T-cell (primary cell): ENCODE data around the gene RIN2. TPM values are rescaled to one million over a fixed set of nuclear protein-coding genes. Genes with fewer than 3 reads are reported as not detected.

Experiments
- ATAC-seq, 4 experiments: fragments of 200-7000 bp in 3 of 4; fragments of 150-1000 bp in 1 of 4; cut with Tn5 transposase; replicated peaks in 1 of 4; 1 replicate in 3 of 4; 2 replicates in 1 of 4; pipeline ENCODE4 v1.10.0; 2021; ENCODE audit warnings: moderate library complexity in 3 of 4, mild to moderate bottlenecking in 2 of 4, moderate number of reproducible peaks in 1 of 4
- CTCF ChIA-PET, 2 donors: fragments of 300-600 bp; sonication (Branson Sonifier 250); formaldehyde crosslinking; loops; one replicate each; lab custom pipeline; 2022; ENCODE audit warnings: antibody characterized with exemption in 2 of 2; lab: Charles Lee
- POLR2A ChIA-PET, 2 donors: fragments of 300-600 bp; sonication (Branson Sonifier 250); formaldehyde crosslinking; loops; one replicate each; lab custom pipeline; 2022; ENCODE audit warnings: antibody characterized with exemption in 2 of 2; lab: Charles Lee
- DNase-seq, 35 experiments: peaks; one replicate each; pipeline versions ENCODE4 v3.0.0 to v3.0.0-alpha.2; 2013 to 2023
- H3K27ac ChIP-seq: one replicate; pipeline ENCODE4 v1.5.1; 2013; ENCODE audit warnings: low read length
- H3K27me3 ChIP-seq, 2 experiments: replicated peaks in 1 of 2; 1 replicate in 1 of 2; 2 replicates in 1 of 2; pipeline versions ENCODE4 v1.6.1 to v1.7.0; 2013; ENCODE audit warnings: low read length in 1 of 2, mixed read lengths in 1 of 2; ENCODE audit not compliant: control insufficient read depth in 2 of 2, insufficient read depth in 2 of 2; ENCODE audit errors: extremely low read depth in 1 of 2
- H3K36me3 ChIP-seq, 2 donors: 1 replicate in 1 of 2; 2 replicates in 1 of 2; pipeline versions ENCODE4 v1.6.1 to v1.7.0; 2013; ENCODE audit warnings: low read length in 1 of 2; ENCODE audit not compliant: control insufficient read depth in 2 of 2, insufficient read depth in 1 of 2; ENCODE audit errors: extremely low read depth in 1 of 2
- H3K4me1 ChIP-seq, 2 experiments: 1 replicate in 1 of 2; 2 replicates in 1 of 2; pipeline versions ENCODE4 v1.6.1 to v1.7.0; 2013; ENCODE audit warnings: low read length in 2 of 2, mixed read lengths in 1 of 2; ENCODE audit not compliant: insufficient read depth in 2 of 2, control insufficient read depth in 1 of 2; ENCODE audit errors: extremely low read depth in 1 of 2
- H3K4me3 ChIP-seq, 2 donors: 1 replicate in 1 of 2; 2 replicates in 1 of 2; pipeline versions ENCODE4 v1.5.1 to v1.7.0; 2013; ENCODE audit warnings: mild to moderate bottlenecking in 2 of 2, low read length in 1 of 2, moderate library complexity in 1 of 2; ENCODE audit not compliant: control insufficient read depth in 1 of 2; ENCODE audit errors: extremely low read depth in 1 of 2
- H3K9me3 ChIP-seq: 2 replicates; pipeline ENCODE4 v1.7.0; 2013
- H3K27ac Mint-ChIP-seq, 2 donors: one replicate each; pipeline ENCODE4 v1.8.0; 2020 to 2021; ENCODE audit warnings: mild to moderate bottlenecking in 2 of 2, mixed read lengths in 2 of 2
- H3K27me3 Mint-ChIP-seq, 2 donors: one replicate each; pipeline ENCODE4 v1.8.0; 2021 to 2022; ENCODE audit warnings: mixed read lengths in 2 of 2
- H3K36me3 Mint-ChIP-seq: one replicate; pipeline ENCODE4 v1.8.0; 2021; ENCODE audit warnings: mixed read lengths
- H3K4me1 Mint-ChIP-seq, 3 donors: one replicate each; pipeline ENCODE4 v1.8.0; 2020 to 2022; ENCODE audit warnings: mixed read lengths in 3 of 3, mild to moderate bottlenecking in 1 of 3
- H3K4me3 Mint-ChIP-seq, 3 donors: one replicate each; pipeline ENCODE4 v1.8.0; 2020 to 2022; ENCODE audit warnings: mild to moderate bottlenecking in 3 of 3, mixed read lengths in 3 of 3, moderate library complexity in 3 of 3
- H3K9me3 Mint-ChIP-seq, 3 donors: one replicate each; pipeline ENCODE4 v1.8.0; 2020 to 2022; ENCODE audit warnings: mixed read lengths in 3 of 3
- WGBS: methylation state at CpG from one replicate; pipeline ENCODE4 v1.1.5; 2013; ENCODE audit warnings: missing lambda C conversion rate; ENCODE audit not compliant: insufficient coverage; 5-methylcytosine and 5-hydroxymethylcytosine counted together
- total RNA-seq, 35 experiments: library from RNA in 6 of 35; stranded (reverse) in 6 of 35; fragments of 120-200 nt in 1 of 35; gene quantifications; one replicate each; pipeline versions ENCODE4 v1.2.1 to v1.2.4 and lab custom pipeline; 2013 to 2026

RIN2 gene
- total RNA-seq, 5 donors from 2014 or later (not counting 1 experiment from before 2014, with no cell fraction given): 0.20 to 0.89 (median 0.26) TPM; not detected in 2

GRCh38 chr20:19723813-19724430, 34.1 kb upstream of the RIN2 start:
- Mint-ChIP-seq H3K9me3 (no peaks in the 10 kb centered on the region), H3K36me3 (no peaks in the 10 kb centered on the region), H3K4me1 (no peaks in the 10 kb centered on the region), H3K4me3 (no peak overlapping the region), H3K27me3 (peaks cover 0 to 4% of the 10 kb centered on the region in 2 donors), H3K27ac (no peak overlapping the region)
- no peak for DNase-seq
- H3K4me1 ChIP-seq: no peaks in the 10 kb centered on the region
- H3K9me3 ChIP-seq: no peaks in the 10 kb centered on the region
- 89% methylated on average over 8 of the region's 11 CpGs for WGBS
- H3K36me3 ChIP-seq: no peaks in the 10 kb centered on the region
- CTCF ChIA-PET: interaction anchor here in 1 of 2 donors (0.6 kb wide), 1 partner anchor 1256 kb away, joined by 3 read pairs; no protein-coding TSS in a partner anchor
- no peak overlapping the region for H3K4me3 ChIP-seq
- H3K27me3 ChIP-seq: peaks cover 0 to 4% of the 10 kb centered on the region in 2 experiments
- no peak overlapping the region for H3K27ac ChIP-seq
- POLR2A ChIA-PET: no interaction called here
- ATAC-seq: no peak

- no CpG with 5 or more reads among the region's 4 CpGs for WGBS
These were observed 32.7 kb upstream of the RIN2 start for GRCh38 chr20:19725373-19725772.

GRCh38 chr20:19725814-19726525, 32.1 kb upstream of the RIN2 start:
- Mint-ChIP-seq H3K9me3 (no peaks in the 10 kb centered on the region), H3K4me1 (no peaks in the 10 kb centered on the region), H3K27ac (no peak overlapping the region), H3K36me3 (no peaks in the 10 kb centered on the region), H3K4me3 (no peak overlapping the region), H3K27me3 (no peaks in the 10 kb centered on the region)
- H3K4me1 ChIP-seq: no peaks in the 10 kb centered on the region
- no peaks in the 10 kb centered on the region for H3K36me3 ChIP-seq
- H3K9me3 ChIP-seq: no peaks in the 10 kb centered on the region
- DNase-seq: no peak
- WGBS: no CpG with 5 or more reads among the region's 1 CpG
- peaks cover 0 to 2% of the 10 kb centered on the region in 2 experiments for H3K27me3 ChIP-seq
- no peak for ATAC-seq
- ChIA-PET CTCF (no interaction called here), POLR2A (no interaction called here)
- no peak overlapping the region for H3K4me3 ChIP-seq
- no peak overlapping the region for H3K27ac ChIP-seq

More at GRCh38 chr20:19725373-19725772, 32.7 kb upstream of the RIN2 start:
- Mint-ChIP-seq H3K27ac (no peak overlapping the region), H3K27me3 (no peaks in the 10 kb centered on the region), H3K4me3 (no peak overlapping the region), H3K36me3 (no peaks in the 10 kb centered on the region), H3K4me1 (no peaks in the 10 kb centered on the region), H3K9me3 (no peaks in the 10 kb centered on the region)
- DNase-seq: no peak
- Histone ChIP-seq H3K9me3 (no peaks in the 10 kb centered on the region), H3K4me3 (no peak overlapping the region), H3K27me3 (peaks cover 0 to 3% of the 10 kb centered on the region in 2 experiments), H3K27ac (no peak overlapping the region), H3K36me3 (no peaks in the 10 kb centered on the region), H3K4me1 (no peaks in the 10 kb centered on the region)
- POLR2A ChIA-PET: no interaction called here
- no peak for ATAC-seq
- CTCF ChIA-PET: no interaction called here

GRCh38 chr20:19727251-19727847, 30.7 kb upstream of the RIN2 start:
- no peaks in the 10 kb centered on the region for H3K9me3 Mint-ChIP-seq
- no peaks in the 10 kb centered on the region for H3K36me3 Mint-ChIP-seq
- Histone ChIP-seq H3K4me1 (no peaks in the 10 kb centered on the region), H3K27me3 (peaks cover 0 to 2% of the 10 kb centered on the region in 2 experiments), H3K36me3 (no peaks in the 10 kb centered on the region), H3K4me3 (no peak overlapping the region), H3K27ac (no peak overlapping the region), H3K9me3 (no peaks in the 10 kb centered on the region)
- 93% methylated on average over 10 of the region's 10 CpGs for WGBS
- ChIA-PET CTCF (no interaction called here), POLR2A (no interaction called here)
- DNase-seq (no peak), ATAC-seq (no peak)
- H3K27ac Mint-ChIP-seq: no peak overlapping the region
- H3K4me3 Mint-ChIP-seq: no peak overlapping the region
- H3K4me1 Mint-ChIP-seq: no peaks in the 10 kb centered on the region
- H3K27me3 Mint-ChIP-seq: no peaks in the 10 kb centered on the region

GRCh38 chr20:19729672-19730071, 28.4 kb upstream of the RIN2 start:
- Histone ChIP-seq H3K27ac (no peak overlapping the region), H3K4me1 (no peaks in the 10 kb centered on the region), H3K36me3 (no peaks in the 10 kb centered on the region), H3K27me3 (peaks cover 0 to 2% of the 10 kb centered on the region in 2 experiments), H3K9me3 (no peaks in the 10 kb centered on the region), H3K4me3 (no peak overlapping the region)
- ATAC-seq: no peak
- H3K27me3 Mint-ChIP-seq: no peaks in the 10 kb centered on the region
- H3K27ac Mint-ChIP-seq: no peak overlapping the region
- no peaks in the 10 kb centered on the region for H3K36me3 Mint-ChIP-seq
- CTCF ChIA-PET: no interaction called here
- no peak for DNase-seq
- POLR2A ChIA-PET: no interaction called here
- H3K4me3 Mint-ChIP-seq: no peak overlapping the region
- no peaks in the 10 kb centered on the region for H3K9me3 Mint-ChIP-seq
- WGBS: 62% methylated on average over 3 of the region's 4 CpGs
- H3K4me1 Mint-ChIP-seq: no peaks in the 10 kb centered on the region

- Histone ChIP-seq H3K27ac (no peak overlapping the region), H3K36me3 (no peaks in the 10 kb centered on the region), H3K9me3 (no peaks in the 10 kb centered on the region), H3K4me3 (no peak overlapping the region), H3K4me1 (no peaks in the 10 kb centered on the region), H3K27me3 (peaks cover 0 to 2% of the 10 kb centered on the region in 2 experiments)
- Mint-ChIP-seq H3K4me3 (no peak overlapping the region), H3K27me3 (no peaks in the 10 kb centered on the region), H3K9me3 (no peaks in the 10 kb centered on the region), H3K4me1 (no peaks in the 10 kb centered on the region), H3K27ac (no peak overlapping the region), H3K36me3 (no peaks in the 10 kb centered on the region)
- DNase-seq (no peak), ATAC-seq (no peak)
- WGBS: 40% methylated on average over 2 of the region's 7 CpGs
- ChIA-PET CTCF (no interaction called here), POLR2A (no interaction called here)
These were observed 27.4 kb upstream of the RIN2 start for GRCh38 chr20:19730706-19731105.
